ES-I3 (cell line): ENCODE measurements around the gene LTO1.

ENCODE experiments used
- H3K36me3 ChIP-seq: 2 replicates; pipeline ENCODE4 v1.6.1; 2013; ENCODE audit warnings: mild to moderate bottlenecking, low read length, control low read depth, moderate library complexity; ENCODE audit not compliant: insufficient read depth
- H3K4me1 ChIP-seq: 2 replicates; pipeline ENCODE4 v1.6.1; 2013; ENCODE audit warnings: mild to moderate bottlenecking, control low read depth, low read length; ENCODE audit not compliant: insufficient read depth
- H3K9ac ChIP-seq: 2 replicates; pipeline ENCODE4 v1.6.1; 2013; ENCODE audit warnings: low read depth, mild to moderate bottlenecking, low read length, moderate library complexity
- H3K9me3 ChIP-seq: 2 replicates; pipeline ENCODE4 v1.6.1; 2013; ENCODE audit warnings: mild to moderate bottlenecking, low read length, moderate library complexity; ENCODE audit not compliant: control insufficient read depth, insufficient read depth

Gene LTO1

GRCh38 chr11:69674886-69675714 lies at the start of gene LTO1:
Gene LTO1 (minus strand): TSS chr11:69675353. CDS start chr11:69675239, 114 bp downstream.
- H3K4me1 ChIP-seq: peaks cover 2% of the 10 kb centered on the region; the same call in 1 of the 2 replicates
- no peaks in the 10 kb centered on the region for H3K9me3 ChIP-seq
- peaks cover 5% of the 10 kb centered on the region; the same call in 1 of the 2 replicates for H3K36me3 ChIP-seq
- peak within 1 kb of the TSS; percentile 78 for H3K9ac ChIP-seq

- H3K36me3 ChIP-seq: no peaks in the 10 kb centered on the region
- no peaks in the 10 kb centered on the region for H3K9me3 ChIP-seq
- H3K4me1 ChIP-seq: peaks cover 4% of the 10 kb centered on the region; the same call in 1 of the 2 replicates
- H3K9ac ChIP-seq: no peak overlapping the region
These were observed 46.6 kb upstream of the LTO1 start for GRCh38 chr11:69721745-69722144.

GRCh38 chr11:69721106-69721505 lies 46.0 kb upstream of the LTO1 start:
- Histone ChIP-seq H3K9me3 (no peaks in the 10 kb centered on the region), H3K9ac (no peak overlapping the region), H3K4me1 (peaks cover 4% of the 10 kb centered on the region; the same call in 1 of the 2 replicates), H3K36me3 (no peaks in the 10 kb centered on the region)

GRCh38 chr11:69718912-69719311 lies 43.8 kb upstream of the LTO1 start:
- no peaks in the 10 kb centered on the region for H3K4me1 ChIP-seq
- no peaks in the 10 kb centered on the region for H3K36me3 ChIP-seq
- no peaks in the 10 kb centered on the region for H3K9me3 ChIP-seq
- H3K9ac ChIP-seq: no peak overlapping the region

- Histone ChIP-seq H3K9me3 (no peaks in the 10 kb centered on the region), H3K36me3 (no peaks in the 10 kb centered on the region), H3K4me1 (no peaks in the 10 kb centered on the region), H3K9ac (no peak overlapping the region)
These were observed 43.0 kb upstream of the LTO1 start for GRCh38 chr11:69718147-69718546.

- no peaks in the 10 kb centered on the region for H3K4me1 ChIP-seq
- H3K36me3 ChIP-seq: no peaks in the 10 kb centered on the region
- H3K9ac ChIP-seq: no peak overlapping the region
These were observed 42.0 kb upstream of the LTO1 start for GRCh38 chr11:69716891-69717747.

GRCh38 chr11:69716099-69716498 lies 40.9 kb upstream of the LTO1 start:
- 0 out of 2 replicates have a peak, but pooled peaks cover 3% of the 10 kb centered on the region for H3K4me1 ChIP-seq
- no peaks in the 10 kb centered on the region for H3K9me3 ChIP-seq
- H3K36me3 ChIP-seq: no peaks in the 10 kb centered on the region
- H3K9ac ChIP-seq: no peak overlapping the region

More at GRCh38 chr11:69716891-69717747, 42.0 kb upstream of the LTO1 start:
- no peaks in the 10 kb centered on the region for H3K9me3 ChIP-seq

GRCh38 chr11:69715446-69715845 lies 40.3 kb upstream of the LTO1 start:
- Histone ChIP-seq H3K9ac (no peak overlapping the region), H3K36me3 (no peaks in the 10 kb centered on the region), H3K4me1 (0 out of 2 replicates have a peak, but pooled peaks cover 3% of the 10 kb centered on the region), H3K9me3 (no peaks in the 10 kb centered on the region)

GRCh38 chr11:69711822-69712801 lies 37.0 kb upstream of the LTO1 start:
- Histone ChIP-seq H3K4me1 (peaks cover 7% of the 10 kb centered on the region), H3K36me3 (no peaks in the 10 kb centered on the region), H3K9ac (no peak overlapping the region), H3K9me3 (no peaks in the 10 kb centered on the region)

GRCh38 chr11:69708736-69709401 lies 33.7 kb upstream of the LTO1 start:
- Histone ChIP-seq H3K9me3 (no peaks in the 10 kb centered on the region), H3K36me3 (no peaks in the 10 kb centered on the region), H3K9ac (no peak overlapping the region), H3K4me1 (peaks cover 17% of the 10 kb centered on the region)

GRCh38 chr11:69707176-69707575 lies 32.0 kb upstream of the LTO1 start:
- Histone ChIP-seq H3K9ac (no peak overlapping the region), H3K9me3 (no peaks in the 10 kb centered on the region), H3K4me1 (peaks cover 17% of the 10 kb centered on the region), H3K36me3 (no peaks in the 10 kb centered on the region)

- H3K9ac ChIP-seq: no peak overlapping the region
- H3K9me3 ChIP-seq: no peaks in the 10 kb centered on the region
- peaks cover 14% of the 10 kb centered on the region for H3K4me1 ChIP-seq
- no peaks in the 10 kb centered on the region for H3K36me3 ChIP-seq
These were observed 31.0 kb upstream of the LTO1 start for GRCh38 chr11:69705901-69706787.
